Loucy (cell line): Measurements from ENCODE around the gene FKBP15.
"Not testable (repeated sequence)": the region's sequence is repeated elsewhere in the genome, so short reads cannot be mapped to it uniquely, and the experiment has no call there.

ENCODE experiments used
- H2AFZ ChIP-seq: fragments of 200-600 bp; sonication (generic); 2 replicates; pipeline ENCODE4 v1.6.0; 2016; ENCODE audit warnings: antibody characterized with exemption, mild to moderate bottlenecking, low read length, moderate library complexity
- H3F3A ChIP-seq: fragments of 200-600 bp; 2 replicates; pipeline ENCODE4 v1.6.0; 2016; ENCODE audit warnings: antibody characterized with exemption, low read depth, mild to moderate bottlenecking
- H3K27me3 ChIP-seq: fragments of 200-600 bp; sonication (generic); 2 replicates; pipeline ENCODE4 v1.6.1; 2014; ENCODE audit warnings: low read length, mild to moderate bottlenecking; ENCODE audit not compliant: insufficient read depth, poor library complexity, severe bottlenecking
- H3K36me3 ChIP-seq: fragments of 200-600 bp; sonication (generic); 2 replicates; pipeline ENCODE4 v1.6.1; 2016; ENCODE audit warnings: low read length; ENCODE audit not compliant: insufficient read depth
- H3K4me1 ChIP-seq: fragments of 200-600 bp; sonication (generic); 2 replicates; pipeline ENCODE4 v1.5.1; 2014; ENCODE audit warnings: low read length, mild to moderate bottlenecking; ENCODE audit not compliant: insufficient read depth, poor library complexity, severe bottlenecking
- H3K4me2 ChIP-seq: fragments of 200-600 bp; sonication (generic); 2 replicates; pipeline ENCODE4 v1.6.0; 2014; ENCODE audit warnings: antibody characterized with exemption, low read length, low read depth, mild to moderate bottlenecking; ENCODE audit not compliant: poor library complexity, severe bottlenecking
- H3K4me3 ChIP-seq: fragments of 200-600 bp; sonication (generic); 2 replicates; pipeline ENCODE4 v1.5.1; 2014; ENCODE audit warnings: low read length, mild to moderate bottlenecking, mixed read lengths; ENCODE audit not compliant: poor library complexity, severe bottlenecking
- H3K79me2 ChIP-seq: fragments of 200-600 bp; sonication (generic); 2 replicates; pipeline ENCODE4 v1.6.1; 2014; ENCODE audit warnings: low read length; ENCODE audit not compliant: insufficient read depth
- H3K9ac ChIP-seq: fragments of 200-600 bp; sonication (generic); 2 replicates; pipeline ENCODE4 v1.6.0; 2014; ENCODE audit warnings: mild to moderate bottlenecking, low read depth, low read length, moderate library complexity; ENCODE audit not compliant: poor library complexity, severe bottlenecking
- H3K9me2 ChIP-seq: fragments of 200-600 bp; sonication (generic); replicated peaks from 2 replicates; pipeline ENCODE4 v1.6.1; 2016; ENCODE audit warnings: low read depth, low read length, mixed read lengths
- H3K9me3 ChIP-seq: fragments of 200-600 bp; sonication (generic); 2 replicates; pipeline ENCODE4 v1.6.1; 2014; ENCODE audit warnings: mild to moderate bottlenecking, antibody characterized with exemption, low read length, low read depth; ENCODE audit not compliant: insufficient read depth
- H4K20me1 ChIP-seq: fragments of 200-600 bp; sonication (generic); 2 replicates; pipeline ENCODE4 v1.6.0; 2014; ENCODE audit warnings: antibody characterized with exemption, low read length, mild to moderate bottlenecking; ENCODE audit not compliant: insufficient read depth, poor library complexity, severe bottlenecking
- CTCF ChIP-seq: fragments of 200-600 bp; sonication (generic); conservative IDR thresholded peaks from 2 replicates; pipeline ENCODE4 v1.5.1; 2014; ENCODE audit warnings: mild to moderate bottlenecking, antibody characterized with exemption, low read length
- EZH2phosphoT487 ChIP-seq: fragments of 200-600 bp; IDR thresholded peaks from 2 replicates; pipeline ENCODE4 v1.6.1; 2018; ENCODE audit warnings: antibody characterized with exemption, mild to moderate bottlenecking, moderate library complexity, borderline replicate concordance

The FKBP15 gene

DNA sequence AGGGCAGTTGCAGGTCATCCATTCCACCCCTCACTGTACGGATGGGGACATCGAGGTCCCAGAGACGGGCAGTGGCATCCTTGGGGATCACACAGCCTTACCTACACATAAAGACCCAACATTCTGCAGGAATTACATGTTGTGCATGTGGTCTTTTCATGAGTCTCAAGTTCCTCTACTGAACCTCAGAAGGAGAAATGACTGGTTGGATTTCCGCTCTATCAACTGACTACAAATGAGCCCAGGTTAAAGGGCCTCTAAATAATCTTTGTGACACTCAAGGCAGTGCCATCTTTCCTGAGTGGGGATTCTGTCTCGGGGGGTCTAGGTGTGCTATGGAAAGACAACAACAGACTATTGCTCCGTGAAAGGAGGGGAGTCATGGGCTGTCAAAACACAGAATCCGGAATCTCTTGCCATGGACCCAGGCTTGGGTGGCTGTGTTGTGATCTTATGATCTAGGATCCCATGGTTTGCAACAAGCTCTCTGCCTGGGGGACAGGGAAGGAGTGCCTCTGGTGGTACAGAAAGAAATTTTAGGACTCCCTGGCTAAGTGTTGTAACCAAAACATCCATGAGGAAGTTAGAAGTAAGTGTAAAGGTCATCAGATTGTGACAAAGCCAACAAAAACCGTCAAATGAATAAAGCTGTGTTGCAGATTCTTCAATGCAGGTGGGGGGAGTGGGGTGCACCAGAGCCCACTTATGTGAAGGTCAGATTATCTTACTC lies 72.1 kb downstream of the FKBP15 start:
- Histone ChIP-seq H3K4me1 (peaks cover 20% of the 10 kb centered on the region), H2AFZ (no peak overlapping the region), H3K27me3 (no peaks in the 10 kb centered on the region), H3K9ac (no peak overlapping the region), H3K36me3 (no peaks in the 10 kb centered on the region), H3K4me2 (no peak overlapping the region), H4K20me1 (no peaks in the 10 kb centered on the region), H3K4me3 (no peak overlapping the region), H3K79me2 (no peaks in the 10 kb centered on the region), H3K9me2 (no peaks in the 10 kb centered on the region), H3K9me3 (no peaks in the 10 kb centered on the region), H3F3A (no peaks in the 10 kb centered on the region)
- TF ChIP-seq CTCF (no peak), EZH2phosphoT487 (no peak)

GRCh38 chr9:113148372-113148705 lies 72.7 kb downstream of the FKBP15 start:
- Histone ChIP-seq H3F3A (no peaks in the 10 kb centered on the region), H3K9ac (no peak overlapping the region), H3K27me3 (no peaks in the 10 kb centered on the region), H3K79me2 (no peaks in the 10 kb centered on the region), H3K9me2 (no peaks in the 10 kb centered on the region), H3K4me1 (peaks cover 20% of the 10 kb centered on the region), H2AFZ (no peak overlapping the region), H3K4me3 (no peak overlapping the region), H4K20me1 (no peaks in the 10 kb centered on the region), H3K9me3 (no peaks in the 10 kb centered on the region), H3K36me3 (no peaks in the 10 kb centered on the region), H3K4me2 (no peak overlapping the region)
- no peak for TF ChIP-seq EZH2phosphoT487
- TF ChIP-seq CTCF: no peak

DNA sequence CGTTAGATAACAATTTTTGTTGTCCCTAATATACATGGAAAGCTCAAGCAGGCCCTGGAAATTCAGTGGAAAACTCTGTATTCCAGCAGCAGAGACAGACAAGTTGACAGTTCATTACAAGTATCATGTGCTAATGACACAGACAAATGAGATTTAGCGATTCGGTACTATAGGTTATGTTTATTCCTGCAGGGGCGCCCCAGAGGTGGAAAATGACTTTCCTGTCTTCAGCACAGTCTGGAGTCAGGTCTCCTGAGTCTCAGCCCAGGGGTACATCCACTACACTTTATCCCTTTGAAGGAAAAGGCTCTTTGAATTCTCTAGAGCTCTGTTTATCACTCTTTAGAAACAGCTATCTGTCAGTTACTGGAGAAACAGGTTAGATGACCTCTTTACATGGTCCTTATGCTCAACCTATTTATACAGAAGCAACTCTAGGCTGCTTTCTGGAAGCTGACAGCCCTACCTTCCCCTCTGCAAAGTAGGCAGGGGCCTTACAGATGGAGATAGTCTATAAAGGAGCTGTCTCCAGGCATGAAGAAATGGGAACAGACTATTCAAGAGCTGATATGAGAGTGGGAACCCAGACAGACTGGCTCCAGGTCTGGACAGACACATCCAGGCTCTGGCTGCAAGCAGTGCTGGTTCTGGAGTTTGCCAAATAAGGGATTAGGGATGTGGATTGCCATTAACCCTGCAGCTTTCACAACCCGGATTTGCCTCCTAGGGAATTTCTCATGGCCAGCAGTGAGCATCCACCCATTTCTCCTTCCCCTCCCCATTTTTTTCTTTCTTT lies 77.4 kb downstream of the FKBP15 start:
- Histone ChIP-seq H3F3A (no peaks in the 10 kb centered on the region), H3K36me3 (no peaks in the 10 kb centered on the region), H3K79me2 (no peaks in the 10 kb centered on the region), H3K4me1 (no peaks in the 10 kb centered on the region), H3K4me2 (no peak overlapping the region), H4K20me1 (no peaks in the 10 kb centered on the region), H3K27me3 (no peaks in the 10 kb centered on the region), H3K9me2 (no peaks in the 10 kb centered on the region), H3K9ac (no peak overlapping the region), H2AFZ (no peak overlapping the region), H3K4me3 (no peak overlapping the region), H3K9me3 (0 out of 2 replicates have a peak, but pooled peaks cover 5% of the 10 kb centered on the region)
- no peak for TF ChIP-seq CTCF
- no peak for TF ChIP-seq EZH2phosphoT487

DNA sequence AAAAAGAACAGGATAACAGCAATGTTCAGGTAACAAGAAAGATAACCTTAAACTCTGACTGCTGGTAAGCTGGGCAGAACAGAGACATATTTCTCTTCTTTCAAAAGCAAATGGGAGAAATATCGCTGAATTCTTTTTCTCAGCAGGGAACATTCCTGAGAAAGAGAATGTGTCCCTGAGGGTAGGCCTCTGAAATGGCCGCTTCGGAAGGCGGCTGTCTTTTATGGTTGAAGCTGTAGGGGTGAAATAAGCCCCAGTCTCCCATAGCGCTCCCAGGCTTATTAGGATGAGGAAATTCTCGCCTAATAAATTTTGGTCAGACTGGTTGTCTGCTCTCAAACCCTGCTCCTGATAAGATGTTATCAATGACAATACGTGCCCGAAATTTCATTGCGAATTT lies 80.2 kb downstream of the FKBP15 start:
- H3K36me3 ChIP-seq, H3K4me3 ChIP-seq, H3K9ac ChIP-seq, H3K9me3 ChIP-seq, H2AFZ ChIP-seq, H3K9me2 ChIP-seq, H3K27me3 ChIP-seq, H3K4me2 ChIP-seq, H3K79me2 ChIP-seq, H4K20me1 ChIP-seq, H3K4me1 ChIP-seq, H3F3A ChIP-seq: not testable (repeated sequence)
